HG03342 (cell line): Measurements from ENCODE around the gene PLIN1.
"Not testable (repeated sequence)": the region's sequence is repeated elsewhere in the genome, so short reads cannot be mapped to it uniquely, and the experiment has no call there.

Source experiments
- ATAC-seq: cut with Tn5 transposase; IDR thresholded peaks from one replicate; pipeline ENCODE4 v1.9.1; 2021; ENCODE audit warnings: mild to moderate bottlenecking, moderate library complexity; ENCODE audit not compliant: unreplicated experiment

Gene PLIN1, protein sequence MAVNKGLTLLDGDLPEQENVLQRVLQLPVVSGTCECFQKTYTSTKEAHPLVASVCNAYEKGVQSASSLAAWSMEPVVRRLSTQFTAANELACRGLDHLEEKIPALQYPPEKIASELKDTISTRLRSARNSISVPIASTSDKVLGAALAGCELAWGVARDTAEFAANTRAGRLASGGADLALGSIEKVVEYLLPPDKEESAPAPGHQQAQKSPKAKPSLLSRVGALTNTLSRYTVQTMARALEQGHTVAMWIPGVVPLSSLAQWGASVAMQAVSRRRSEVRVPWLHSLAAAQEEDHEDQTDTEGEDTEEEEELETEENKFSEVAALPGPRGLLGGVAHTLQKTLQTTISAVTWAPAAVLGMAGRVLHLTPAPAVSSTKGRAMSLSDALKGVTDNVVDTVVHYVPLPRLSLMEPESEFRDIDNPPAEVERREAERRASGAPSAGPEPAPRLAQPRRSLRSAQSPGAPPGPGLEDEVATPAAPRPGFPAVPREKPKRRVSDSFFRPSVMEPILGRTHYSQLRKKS

DNA sequence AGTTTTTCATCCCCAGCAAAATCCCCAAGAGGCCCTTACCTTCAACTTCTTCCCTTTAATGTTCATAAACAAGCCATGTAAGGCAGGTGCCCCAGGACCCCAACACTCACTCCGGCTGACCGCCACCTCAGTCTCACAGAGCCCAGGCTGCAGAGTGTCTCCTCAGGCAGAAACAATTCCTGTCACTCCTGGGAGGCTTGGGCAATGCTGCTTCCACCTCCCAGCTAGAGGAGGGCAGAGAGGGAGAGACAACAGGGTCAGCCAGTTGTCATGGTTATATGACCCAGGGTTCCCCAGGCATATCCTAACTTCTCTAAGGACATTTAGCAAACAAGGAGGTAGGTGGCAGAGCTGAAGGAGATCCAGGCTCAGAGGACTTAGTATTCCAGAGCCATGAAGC, at the start of gene PLIN1:
Gene PLIN1 (minus strand): TSS at position 156 of the 400 bp plus-strand sequence. CDS start 1,878 bp downstream, outside the sequence.
- ATAC-seq = no peak

DNA sequence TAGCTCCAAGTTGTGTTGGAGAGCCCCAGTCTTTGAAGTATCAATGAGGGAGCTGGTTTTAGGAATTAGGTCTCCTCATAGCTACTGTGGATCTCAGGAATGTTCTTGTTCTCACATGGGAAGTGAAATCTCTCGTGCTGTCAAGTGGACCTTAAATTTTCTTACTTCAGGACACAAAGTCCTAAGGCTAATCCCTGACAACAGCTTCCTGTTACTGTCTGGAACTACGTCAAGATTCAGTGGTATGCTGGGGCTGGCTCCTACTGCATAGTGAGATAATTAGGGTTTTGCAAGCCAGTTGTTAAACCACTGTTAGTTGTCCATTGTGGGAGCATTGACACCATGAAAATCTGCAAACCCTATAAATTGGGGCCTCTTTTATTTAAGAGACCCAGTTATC, 49.1 kb upstream of the PLIN1 start:
- ATAC-seq = no peak

DNA sequence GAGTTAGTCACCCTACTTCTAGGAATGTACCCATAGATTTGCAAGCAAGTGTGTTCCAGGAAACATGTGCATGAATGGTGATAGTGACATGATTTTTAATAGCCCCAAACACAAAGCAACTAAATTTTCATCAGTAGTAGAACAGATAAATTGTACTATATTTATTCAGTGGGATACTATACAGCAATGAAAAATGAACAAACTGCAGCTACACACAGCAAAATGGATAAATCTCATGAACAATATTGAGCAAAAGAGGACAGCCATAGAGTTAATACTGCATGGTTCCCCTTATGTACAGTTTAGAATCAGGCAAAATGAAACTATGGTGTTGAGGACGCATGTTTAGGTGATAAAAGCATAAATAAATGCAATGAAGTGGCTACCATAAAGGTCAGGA, 45.9 kb upstream of the PLIN1 start:
- ATAC-seq = no peak

DNA sequence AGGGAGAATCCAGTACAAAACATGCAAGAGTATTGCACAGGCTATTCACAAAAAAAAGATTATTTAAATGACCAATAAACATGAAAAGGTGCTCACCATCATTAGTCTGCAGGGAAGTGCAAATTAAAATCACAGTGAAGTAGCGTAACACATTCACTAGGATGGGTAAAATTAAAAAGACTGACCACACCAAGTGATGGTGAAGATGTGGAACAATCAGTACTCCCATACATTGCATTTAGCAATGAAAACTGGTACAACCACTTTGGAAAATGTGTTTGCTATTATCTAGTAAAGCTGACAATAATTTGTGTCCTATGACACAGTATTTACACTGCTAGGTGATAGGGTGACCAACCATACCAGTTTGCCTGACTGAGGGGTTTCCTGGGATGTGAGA, 45.5 kb upstream of the PLIN1 start:
- ATAC-seq = no peak

DNA sequence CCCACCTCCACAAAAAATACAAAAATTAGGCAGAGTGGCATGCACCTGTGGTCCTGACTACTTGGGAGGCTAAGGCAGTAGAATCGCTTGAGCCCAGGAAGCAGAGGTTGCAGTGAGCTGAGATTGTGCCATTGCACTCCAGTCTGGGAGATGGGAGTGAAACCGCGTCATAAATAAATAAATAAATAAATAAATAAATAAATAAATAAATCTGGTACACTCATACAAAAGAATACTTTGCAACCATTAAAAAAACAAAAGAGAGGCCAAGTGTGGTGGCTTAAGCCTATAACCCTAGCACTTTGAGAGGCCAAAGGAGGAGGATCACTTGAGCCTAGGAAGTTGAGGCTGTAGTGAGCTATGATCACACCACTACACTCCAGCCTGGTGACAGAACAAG, 43.9 kb upstream of the PLIN1 start:
- ATAC-seq = no peak

DNA sequence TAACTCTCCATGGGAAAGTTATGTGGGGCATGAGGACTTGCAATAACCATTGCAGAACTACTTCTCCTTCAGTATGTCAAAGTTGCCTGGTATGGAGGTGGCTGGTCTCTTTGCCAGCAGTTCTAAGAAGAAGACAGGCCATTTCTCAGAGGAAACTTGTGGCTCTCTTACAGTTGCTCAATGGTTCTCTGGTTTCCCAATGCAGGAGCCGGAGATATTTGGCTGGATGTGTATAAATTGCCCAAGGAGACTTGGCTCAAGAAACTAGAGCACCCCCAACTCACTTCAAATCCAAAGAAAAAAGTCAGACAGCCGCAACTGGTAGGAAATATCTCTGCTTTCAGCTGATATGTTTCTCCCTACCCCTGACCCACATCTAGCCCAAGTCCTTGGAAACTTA, 35.6 kb upstream of the PLIN1 start:
- ATAC-seq = no peak

DNA sequence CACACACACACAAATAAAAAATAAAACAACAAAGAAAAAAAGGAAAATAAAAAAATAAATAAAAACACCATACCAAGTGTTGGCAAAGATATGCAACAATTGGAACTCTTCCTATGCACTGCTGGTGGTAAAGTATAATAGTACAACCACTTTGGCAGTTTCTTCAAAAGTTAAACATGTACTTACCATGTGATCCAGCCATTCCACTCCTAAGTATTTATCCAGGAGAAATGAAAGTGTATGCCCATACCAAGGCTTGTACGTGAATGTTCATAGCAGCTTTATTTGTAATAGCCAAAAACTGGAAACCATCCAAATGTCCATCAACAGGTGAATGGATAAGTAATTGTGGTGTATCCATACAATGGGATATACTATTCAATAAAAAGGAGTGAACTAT, 28.4 kb upstream of the PLIN1 start:
- no peak for ATAC-seq

DNA sequence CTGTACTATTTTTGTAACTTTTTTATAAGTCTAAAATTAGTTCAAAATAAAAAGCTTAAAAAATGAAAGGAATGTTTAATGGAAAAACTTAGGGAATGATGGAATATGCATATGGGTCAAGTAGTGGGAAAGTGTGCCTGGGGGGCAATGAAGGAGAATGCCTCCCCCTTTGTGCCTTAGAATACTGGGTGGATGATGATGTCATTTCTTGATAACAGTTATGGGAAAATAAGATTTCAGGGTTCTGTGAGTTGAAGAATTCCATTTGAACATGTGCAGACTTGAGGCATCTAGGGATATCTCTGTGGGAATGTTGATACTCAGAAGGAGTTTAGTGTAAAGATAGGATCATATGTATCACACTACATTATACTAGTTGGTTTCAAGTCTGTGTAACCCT, 25.2 kb upstream of the PLIN1 start:
- ATAC-seq = no peak

DNA sequence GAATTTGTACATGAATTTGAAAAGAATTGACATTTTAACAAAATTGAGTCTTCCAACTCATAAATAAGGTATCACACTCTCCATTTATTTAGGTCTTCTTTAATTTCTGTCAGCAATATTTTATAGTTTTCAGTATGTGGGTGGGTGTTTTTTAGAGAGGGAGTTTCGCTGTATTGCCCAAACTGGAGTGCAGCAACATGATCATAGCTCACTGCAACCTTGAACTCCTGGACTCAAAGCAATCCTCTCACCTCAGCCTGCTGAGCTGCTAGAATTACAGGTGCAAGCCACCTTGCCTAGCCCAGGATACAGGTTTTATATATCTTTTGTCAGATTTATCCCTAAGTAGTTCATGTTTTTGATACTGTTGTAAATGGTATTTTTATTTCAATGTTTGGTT, 16.0 kb upstream of the PLIN1 start:
- no peak for ATAC-seq

DNA sequence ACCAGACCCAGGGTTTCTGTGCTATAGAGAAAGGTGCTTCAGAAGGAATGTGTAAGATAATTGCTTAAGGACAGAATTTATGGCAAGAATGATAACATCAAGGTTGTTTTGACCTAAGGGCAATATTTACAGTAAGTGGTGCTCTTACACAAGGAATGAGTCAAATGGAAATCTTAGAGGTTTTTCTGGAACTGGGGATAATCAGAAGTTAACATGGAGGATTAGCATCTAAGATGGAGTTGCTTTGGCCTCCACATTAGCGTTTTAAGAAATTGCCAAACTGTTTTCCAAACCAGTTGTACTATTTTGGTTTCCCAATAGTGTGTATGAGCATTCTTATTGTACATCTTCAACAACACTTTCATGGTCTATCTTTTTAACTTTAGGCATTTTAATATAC, 14.5 kb upstream of the PLIN1 start:
- ATAC-seq = no peak

DNA sequence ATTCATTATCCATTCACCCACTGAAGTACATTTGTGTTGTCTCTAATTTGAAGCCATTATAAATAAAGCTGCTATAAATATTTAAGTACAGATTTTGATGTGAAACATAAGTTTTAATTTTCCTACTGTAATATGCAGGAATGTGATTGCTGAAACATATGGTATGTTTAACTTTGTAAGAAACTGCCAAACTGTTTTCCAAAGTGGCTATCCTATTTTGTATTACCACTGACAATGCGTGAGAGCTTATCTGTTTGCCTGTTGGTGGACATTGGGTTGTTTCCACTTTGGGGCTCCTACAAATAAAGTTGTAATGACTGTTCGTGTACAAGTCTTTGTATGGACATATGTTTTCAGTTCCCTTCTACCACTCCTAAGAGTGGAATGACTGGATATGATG, 13.9 kb upstream of the PLIN1 start:
- ATAC-seq = no peak

DNA sequence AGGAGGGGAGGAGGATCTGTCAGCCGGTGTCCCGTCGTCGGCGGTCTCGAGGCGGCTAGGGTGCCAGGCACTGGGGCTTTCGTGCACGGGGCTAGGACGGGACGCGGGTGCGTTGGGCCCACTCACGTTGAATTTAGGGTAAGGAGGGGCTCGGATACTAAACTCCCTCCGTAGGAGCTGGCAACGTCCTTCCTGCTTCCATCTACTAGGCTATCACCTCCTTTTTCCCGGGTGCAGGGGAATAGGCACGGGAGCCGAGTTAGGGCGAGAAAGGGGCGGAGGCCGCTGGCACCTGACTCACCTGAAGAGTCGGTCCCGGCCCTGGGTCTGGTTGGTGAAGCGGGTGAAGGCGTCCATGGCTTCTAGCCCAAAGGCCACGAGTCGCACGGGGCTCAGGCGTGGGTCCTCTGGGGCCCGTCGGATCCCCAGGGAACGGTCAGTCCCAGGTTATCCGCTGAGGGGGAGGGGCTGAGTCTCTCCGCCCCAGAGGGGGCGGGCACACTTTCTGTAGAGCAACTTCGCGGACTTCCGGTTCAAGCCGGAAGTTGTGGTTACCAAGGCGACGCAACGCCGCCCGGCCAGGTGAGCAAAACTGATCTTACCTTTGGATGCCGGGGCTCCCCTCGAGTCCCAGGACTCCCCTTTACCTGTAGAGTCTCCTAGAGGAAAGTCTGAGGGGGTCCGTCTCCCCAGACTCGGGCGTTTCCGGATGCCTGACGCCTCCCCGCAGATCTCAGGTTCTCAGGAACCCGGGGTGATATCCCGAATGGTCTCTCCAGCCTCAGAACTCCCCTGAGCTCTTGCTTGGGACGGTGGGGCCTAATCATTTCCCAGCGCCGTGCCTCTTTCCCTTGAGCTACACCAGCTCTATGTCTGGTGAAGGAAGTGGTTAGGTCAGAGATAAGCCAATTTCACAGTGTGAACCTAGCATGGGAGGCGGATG, 11.4 kb upstream of the PLIN1 start, which contains the start of the genes PEX11A and WDR93:
Gene PEX11A (minus strand): TSS at position 479 of the 943 bp plus-strand sequence. CDS start 122 bp downstream, at position 357.
Gene WDR93 (plus strand): TSS at position 536 of the 943 bp plus-strand sequence. CDS start 10,936 bp downstream, outside the sequence.
- peak; percentile 90 for ATAC-seq

DNA sequence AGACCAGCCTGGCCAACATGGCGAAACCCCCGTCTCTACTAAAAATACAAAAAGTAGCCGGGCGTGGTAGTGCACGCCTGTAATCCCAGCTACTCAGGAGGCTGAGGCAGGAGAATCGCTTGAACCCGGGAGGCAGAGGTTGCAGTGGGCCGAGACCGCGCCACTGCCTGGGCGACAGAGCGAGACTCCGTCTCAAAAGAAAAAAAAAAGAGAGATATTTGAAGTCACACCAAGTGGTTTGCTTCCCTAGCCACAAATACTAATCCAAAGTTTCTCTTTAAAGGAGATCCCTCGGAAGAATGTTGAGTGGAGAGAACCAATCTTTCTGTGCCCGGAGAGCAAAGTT, 10.7 kb upstream of the PLIN1 start:
- ATAC-seq = not testable (repeated sequence)

DNA sequence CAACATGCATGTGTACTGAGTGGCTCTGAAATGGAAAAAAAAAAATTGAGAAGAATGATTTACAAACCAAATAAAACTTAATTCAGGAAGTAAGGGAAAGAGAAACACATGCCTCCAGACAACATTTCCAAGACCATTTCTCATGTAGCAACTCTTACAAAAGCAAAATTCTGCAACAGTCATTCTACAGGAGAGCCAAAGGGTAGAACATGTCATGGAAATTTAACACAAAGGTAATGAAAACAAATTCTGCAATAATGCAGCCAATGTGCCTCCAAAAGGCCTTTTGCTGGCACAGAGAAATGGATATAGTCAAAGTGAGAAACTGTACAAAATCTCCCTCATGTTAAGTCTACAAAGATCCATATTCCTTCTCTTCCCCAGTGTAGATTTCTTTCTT, 7.4 kb upstream of the PLIN1 start:
- ATAC-seq = no peak

DNA sequence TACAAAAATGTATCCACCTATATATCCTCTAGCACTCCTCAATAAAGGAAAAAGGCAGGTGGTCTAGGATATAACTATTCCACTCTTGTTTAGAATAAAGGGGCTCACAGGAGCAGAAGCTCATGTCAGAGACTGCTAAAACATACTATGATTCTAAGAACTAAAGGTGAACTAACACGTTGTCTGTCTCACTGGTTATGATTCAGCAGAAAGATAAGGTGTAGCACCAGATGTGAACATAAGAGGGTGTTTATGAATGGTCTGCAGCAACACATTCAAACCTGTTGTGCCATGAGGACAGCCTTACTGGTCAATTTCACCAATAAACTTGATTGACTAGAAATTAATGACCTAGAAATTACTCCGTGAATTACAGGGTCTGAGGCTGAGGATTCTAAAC, 6.8 kb upstream of the PLIN1 start:
- ATAC-seq = no peak

DNA sequence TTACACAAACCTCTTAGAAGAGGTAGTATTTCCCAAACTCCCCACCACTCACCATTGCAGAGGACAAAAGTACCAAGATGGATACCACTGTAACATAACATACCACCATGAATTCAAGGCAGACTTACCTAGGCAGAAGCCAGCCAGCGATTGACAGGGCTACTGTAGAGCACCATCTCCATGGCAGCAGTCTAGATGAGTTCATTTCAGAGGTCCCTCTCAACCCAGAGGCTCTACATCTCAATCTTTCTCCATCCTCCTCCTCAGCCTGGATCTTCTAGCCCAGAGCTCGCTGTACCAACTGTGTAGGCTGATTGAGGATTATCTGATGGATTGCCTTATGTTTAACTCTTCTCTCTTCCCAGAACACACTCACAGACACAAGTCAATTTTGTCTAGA, 2.0 kb upstream of the PLIN1 start:
- no peak for ATAC-seq

DNA sequence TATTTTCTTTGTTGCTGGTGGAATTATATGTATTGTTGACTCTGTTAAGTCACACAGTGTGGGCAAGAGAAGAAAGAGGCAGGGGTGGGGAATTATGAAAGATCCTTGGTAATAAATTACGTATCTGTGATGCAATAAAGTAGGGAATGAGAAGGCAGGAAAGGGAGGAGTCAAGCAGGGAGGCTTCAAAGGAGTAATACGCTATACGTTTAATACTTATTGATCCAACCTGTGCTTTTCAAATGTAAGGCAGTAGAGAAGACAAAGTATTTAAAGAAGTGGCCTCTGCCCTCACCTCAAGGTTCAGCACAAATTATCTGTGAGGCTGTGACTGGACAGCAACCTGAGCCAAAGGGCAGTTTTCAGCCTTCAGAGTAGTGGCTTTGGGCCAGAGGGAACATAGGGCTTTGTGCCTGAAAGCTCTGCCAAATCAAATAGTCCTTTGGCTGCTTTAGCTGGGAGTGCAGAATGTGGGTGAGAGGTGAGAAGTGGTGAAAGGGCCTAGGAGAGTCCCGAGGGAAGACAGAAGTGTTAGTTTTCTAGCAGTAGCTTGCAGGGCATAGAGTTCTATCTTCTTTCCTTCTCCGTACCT, 1.2 kb upstream of the PLIN1 start:
- no peak for ATAC-seq

DNA sequence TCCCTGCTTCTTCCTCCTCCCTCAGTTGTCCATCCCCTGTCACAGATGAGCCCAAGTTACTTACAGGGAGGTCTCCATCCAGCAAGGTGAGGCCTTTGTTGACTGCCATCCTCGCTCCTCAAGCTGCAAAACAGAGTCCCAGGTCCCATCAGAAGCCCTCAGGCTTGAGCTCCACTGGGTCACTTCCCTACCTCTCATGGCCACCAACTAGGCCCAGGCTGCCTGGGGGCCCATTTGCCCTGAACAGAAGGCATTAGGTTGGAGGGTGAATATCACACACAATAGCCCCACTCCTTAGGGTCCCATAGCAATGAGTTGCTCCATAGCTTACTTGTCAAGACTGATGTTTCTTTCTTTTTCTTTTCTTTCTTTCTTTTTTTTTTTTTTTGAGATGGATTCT, 1.8 kb downstream of the PLIN1 start:
- no peak for ATAC-seq

DNA sequence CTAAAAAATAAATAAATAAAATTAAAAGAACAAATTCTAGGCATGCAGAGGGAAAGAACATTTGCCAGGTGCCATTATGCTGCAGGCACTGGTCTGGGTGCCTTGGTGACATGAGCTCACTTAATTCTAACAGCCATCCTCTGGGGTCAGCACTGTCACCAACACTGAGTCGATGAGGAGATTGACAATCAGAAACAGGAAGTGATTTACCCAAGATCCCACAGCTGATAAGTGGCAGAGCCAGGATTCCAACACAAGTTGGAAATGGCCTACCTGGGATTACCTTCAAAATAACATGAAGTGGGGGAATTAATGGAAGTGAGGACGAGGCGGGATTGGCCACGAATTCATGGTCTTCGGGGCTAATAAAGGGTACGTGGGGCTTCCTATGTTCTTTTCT, 3.6 kb downstream of the PLIN1 start:
- no peak for ATAC-seq

DNA sequence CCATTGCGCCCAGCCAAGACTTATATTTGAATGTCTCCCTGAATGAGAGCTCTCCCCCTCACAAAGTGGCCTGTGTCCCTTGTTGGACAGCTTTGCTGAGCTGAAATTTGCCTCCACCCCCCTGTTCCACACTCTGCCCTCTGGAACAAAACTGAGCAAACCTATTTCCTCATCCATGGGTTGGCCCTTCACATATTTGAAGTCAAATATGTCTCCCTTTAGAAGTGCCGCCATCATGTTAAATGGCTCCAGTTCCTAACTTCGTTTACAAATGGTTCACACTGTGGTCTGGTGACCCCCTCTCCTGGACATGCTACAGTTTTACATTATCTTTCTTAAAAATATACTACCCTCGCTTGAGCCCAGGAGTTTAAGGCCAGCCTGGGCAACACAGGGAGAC, 4.6 kb downstream of the PLIN1 start:
- no peak for ATAC-seq

DNA sequence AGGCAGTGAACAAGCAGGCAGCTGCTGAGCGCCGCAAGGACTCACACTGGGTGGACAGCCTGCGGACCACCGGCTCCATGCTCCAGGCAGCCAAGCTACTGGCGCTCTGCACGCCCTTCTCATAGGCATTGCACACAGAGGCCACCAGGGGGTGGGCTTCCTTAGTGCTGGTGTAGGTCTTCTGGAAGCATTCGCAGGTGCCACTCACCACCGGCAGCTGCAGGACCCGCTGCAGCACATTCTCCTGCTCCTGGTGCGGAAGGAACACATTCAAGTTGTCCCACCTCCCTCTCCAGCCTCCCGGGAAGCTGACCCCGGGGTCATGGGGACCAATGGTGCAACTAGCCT, 6.0 kb downstream of the PLIN1 start:
- ATAC-seq = no peak
